Measurements from ENCODE around the gene HS6ST2.
"Not testable (repeated sequence)": the region's sequence is repeated elsewhere in the genome, so short reads cannot be mapped to it uniquely, and the experiment has no call there.

Gene HS6ST2

GRCh38 chrX:132958091-132958703, at the start of gene HS6ST2:
TSS of gene HS6ST2 (minus strand) at chrX:132958629.
- DNase-seq = no peak

- DNase-seq = no peak
These were observed 49.0 kb upstream of the HS6ST2 start for GRCh38 chrX:133007458-133007857.

GRCh38 chrX:133005616-133006015, 47.2 kb upstream of the HS6ST2 start:
- DNase-seq = no peak

- DNase-seq = peak; percentile 4
These were observed 46.6 kb upstream of the HS6ST2 start for GRCh38 chrX:133005042-133005441.

- DNase-seq = no peak
These were observed 40.8 kb upstream of the HS6ST2 start for GRCh38 chrX:132999209-132999608.

- DNase-seq = no peak
These were observed 32.4 kb upstream of the HS6ST2 start for GRCh38 chrX:132990835-132991234.

- no peak for DNase-seq
These were observed 28.1 kb upstream of the HS6ST2 start for GRCh38 chrX:132986556-132986955.

GRCh38 chrX:132984058-132984650, 25.7 kb upstream of the HS6ST2 start:
- DNase-seq = no peak

- no peak for DNase-seq
These were observed 25.1 kb upstream of the HS6ST2 start for GRCh38 chrX:132983496-132983895.

GRCh38 chrX:132980035-132980434, 21.6 kb upstream of the HS6ST2 start:
- not testable (repeated sequence) for DNase-seq

- DNase-seq = no peak
These were observed 10.0 kb upstream of the HS6ST2 start for GRCh38 chrX:132968296-132968949.

GRCh38 chrX:132967049-132967448, 8.6 kb upstream of the HS6ST2 start:
- DNase-seq = no peak

GRCh38 chrX:132965461-132965860, 7.0 kb upstream of the HS6ST2 start:
- no peak for DNase-seq

- no peak for DNase-seq
These were observed 3.1 kb upstream of the HS6ST2 start for GRCh38 chrX:132961511-132961910.

- no peak for DNase-seq
These were observed 978 bp downstream of the HS6ST2 start for GRCh38 chrX:132957211-132958090.

GRCh38 chrX:132956421-132957210, 1.8 kb downstream of the HS6ST2 start:
- DNase-seq = no peak

- DNase-seq = no peak
These were observed 2.7 kb downstream of the HS6ST2 start for GRCh38 chrX:132955690-132956089.

GRCh38 chrX:132954323-132954722, 4.1 kb downstream of the HS6ST2 start:
- no peak for DNase-seq

GRCh38 chrX:132953354-132953753, 5.1 kb downstream of the HS6ST2 start:
- DNase-seq = no peak

GRCh38 chrX:132948648-132949260, 9.7 kb downstream of the HS6ST2 start:
- DNase-seq = no peak

- DNase-seq = not testable (repeated sequence)
These were observed 13.3 kb downstream of the HS6ST2 start for GRCh38 chrX:132945055-132945599.
